Embryonic facial prominence (tissue), 1 donor: ENCODE results near the gene CXorf49B.

Experiments
- DNase-seq: peaks from one replicate; pipeline ENCODE4 v3.0.0-alpha.2; 2016; ENCODE audit errors: extremely low spot score

The CXorf49B gene

DNA sequence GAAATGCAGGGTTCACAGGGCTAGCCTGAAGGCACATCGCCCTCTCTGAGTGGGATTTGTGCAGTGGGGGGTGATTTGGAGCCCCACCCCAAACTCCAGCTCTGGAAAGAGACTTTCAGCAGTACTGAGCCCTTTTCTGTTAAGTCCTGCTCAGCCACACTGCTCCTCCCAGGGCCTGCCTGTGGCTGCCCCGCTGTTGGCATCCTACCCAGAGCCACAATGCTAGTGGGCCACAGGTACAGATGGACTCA, 52.7 kb downstream of the CXorf49B start:
- DNase-seq = no peak
